ENCODE measurements around the gene AMDHD1.
"Not testable (repeated sequence)": the region's sequence is repeated elsewhere in the genome, so short reads cannot be mapped to it uniquely, and the experiment has no call there.

AMDHD1 gene

GRCh38 chr12:95963096-95963495, 20.0 kb downstream of the AMDHD1 start:
- DNase-seq (ENCODE audit: low read depth in 3 of 3) = no peak

- DNase-seq (ENCODE audit: low read depth in 3 of 3) = no peak
Measured at GRCh38 chr12:95966287-95966870, 23.2 kb downstream of the AMDHD1 start.

- no peak for DNase-seq (ENCODE audit: low read depth in 3 of 3)
Measured at GRCh38 chr12:95967301-95967700, 24.2 kb downstream of the AMDHD1 start.

- DNase-seq (ENCODE audit: low read depth in 3 of 3) = not testable (repeated sequence)
Measured at GRCh38 chr12:95969116-95969515, 26.0 kb downstream of the AMDHD1 start.

GRCh38 chr12:95970905-95971304, 27.8 kb downstream of the AMDHD1 start:
- DNase-seq (ENCODE audit: low read depth in 3 of 3) = no peak

GRCh38 chr12:95972832-95973456, 29.8 kb downstream of the AMDHD1 start:
- no peak for DNase-seq (ENCODE audit: low read depth in 3 of 3)

- DNase-seq (ENCODE audit: low read depth in 3 of 3) = no peak
Measured at GRCh38 chr12:95974358-95974757, 31.2 kb downstream of the AMDHD1 start.

GRCh38 chr12:95975491-95975890, 32.4 kb downstream of the AMDHD1 start:
- DNase-seq (ENCODE audit: low read depth in 3 of 3) = no peak

- DNase-seq (ENCODE audit: low read depth in 3 of 3) = no peak
Measured at GRCh38 chr12:95976416-95976832, 33.3 kb downstream of the AMDHD1 start.

- DNase-seq (ENCODE audit: low read depth in 3 of 3) = no peak
Measured at GRCh38 chr12:95977764-95978305, 34.7 kb downstream of the AMDHD1 start.

- no peak for DNase-seq (ENCODE audit: low read depth in 3 of 3)
Measured at GRCh38 chr12:95978351-95978750, 35.2 kb downstream of the AMDHD1 start.

- no peak for DNase-seq (ENCODE audit: low read depth in 3 of 3)
Measured at GRCh38 chr12:95978774-95979173, 35.6 kb downstream of the AMDHD1 start.

GRCh38 chr12:95980437-95980836, 37.3 kb downstream of the AMDHD1 start:
- DNase-seq (ENCODE audit: low read depth in 3 of 3) = no peak

GRCh38 chr12:95982602-95983001, 39.5 kb downstream of the AMDHD1 start:
- DNase-seq (ENCODE audit: low read depth in 3 of 3) = no peak

- no peak for DNase-seq (ENCODE audit: low read depth in 3 of 3)
Measured at GRCh38 chr12:95984682-95985081, 41.6 kb downstream of the AMDHD1 start.

- no peak for DNase-seq (ENCODE audit: low read depth in 3 of 3)
Measured at GRCh38 chr12:95986635-95987570, 43.8 kb downstream of the AMDHD1 start.

- no peak for DNase-seq (ENCODE audit: low read depth in 3 of 3)
Measured at GRCh38 chr12:95988506-95989275, 45.6 kb downstream of the AMDHD1 start.

- DNase-seq (ENCODE audit: low read depth in 3 of 3) = no peak
Measured at GRCh38 chr12:95989504-95990123, 46.5 kb downstream of the AMDHD1 start.

GRCh38 chr12:95990136-95990535, 47.0 kb downstream of the AMDHD1 start:
- no peak for DNase-seq (ENCODE audit: low read depth in 3 of 3)

GRCh38 chr12:95993907-95994306, 50.8 kb downstream of the AMDHD1 start:
- DNase-seq (ENCODE audit: low read depth in 3 of 3) = no peak

GRCh38 chr12:95994476-95994875, 51.3 kb downstream of the AMDHD1 start:
- DNase-seq (ENCODE audit: low read depth in 3 of 3) = no peak
